Neural cell (in vitro differentiated cells): ENCODE results near the gene ATF7IP2. TPM values are rescaled to one million over a fixed set of nuclear protein-coding genes. Genes with fewer than 3 reads are reported as not detected.

Experiments
- H2AFZ ChIP-seq: fragments of 200-600, 300-800 bp; sonication (generic), shearing (Covaris generic); 2 replicates; pipeline ENCODE4 v1.6.0; 2014; ENCODE audit warnings: low read depth, mild to moderate bottlenecking, antibody characterized with exemption, low read length, moderate library complexity
- H3F3A ChIP-seq: fragments of 200-600 bp; shearing (Covaris generic); 2 replicates; pipeline ENCODE4 v1.6.1; 2016; ENCODE audit warnings: mild to moderate bottlenecking, moderate library complexity, mixed read lengths, antibody characterized with exemption, low read length; ENCODE audit not compliant: insufficient read depth, poor library complexity, severe bottlenecking
- H3K27ac ChIP-seq: fragments of 200-600, 300-800 bp; sonication (generic), shearing (Covaris generic); 2 replicates; pipeline ENCODE4 v1.5.1; 2014; ENCODE audit warnings: mild to moderate bottlenecking, low read length, moderate library complexity
- H3K27me3 ChIP-seq: fragments of 300-800, 200-600 bp; sonication (generic), shearing (Covaris generic); 2 replicates; pipeline ENCODE4 v1.6.0; 2014; ENCODE audit warnings: mild to moderate bottlenecking, low read depth, low read length, moderate library complexity; ENCODE audit not compliant: insufficient read depth
- H3K36me3 ChIP-seq: fragments of 300-800, 200-600 bp; sonication (generic), shearing (Covaris generic); 2 replicates; pipeline ENCODE4 v1.5.1; 2014; ENCODE audit warnings: mild to moderate bottlenecking, antibody characterized with exemption, low read length, moderate library complexity; ENCODE audit not compliant: insufficient read depth
- H3K4me2 ChIP-seq: fragments of 300-800, 200-600 bp; sonication (generic), shearing (Covaris generic); 2 replicates; pipeline ENCODE4 v1.6.0; 2014; ENCODE audit warnings: mild to moderate bottlenecking, low read length
- H3K4me3 ChIP-seq: fragments of 300-800, 200-600 bp; sonication (generic), shearing (Covaris generic); 2 replicates; pipeline ENCODE4 v1.5.1; 2014; ENCODE audit warnings: mild to moderate bottlenecking, low read length, moderate library complexity
- H3K79me2 ChIP-seq: fragments of 200-600 bp; shearing (Covaris generic); replicated peaks from 2 replicates; pipeline ENCODE4 v1.6.0; 2014; ENCODE audit warnings: mild to moderate bottlenecking, low read length, moderate library complexity; ENCODE audit not compliant: insufficient read depth
- H3K9ac ChIP-seq: fragments of 300-800, 200-600 bp; sonication (generic), shearing (Covaris generic); 2 replicates; pipeline ENCODE4 v1.6.1; 2016; ENCODE audit warnings: mild to moderate bottlenecking, low read length, mixed read lengths
- H3K9me2 ChIP-seq: fragments of 200-600 bp; shearing (Covaris generic); 2 replicates; pipeline ENCODE4 v1.6.1; 2016; ENCODE audit warnings: mild to moderate bottlenecking, low read length, mixed read lengths; ENCODE audit not compliant: insufficient read depth
- H3K9me3 ChIP-seq: fragments of 200-600, 300-800 bp; sonication (generic), shearing (Covaris generic); 2 replicates; pipeline ENCODE4 v1.6.1; 2016; ENCODE audit warnings: mild to moderate bottlenecking, mixed run types, low read length, moderate library complexity, mixed read lengths
- H4K20me1 ChIP-seq: fragments of 200-600 bp; shearing (Covaris generic); 2 replicates; pipeline ENCODE4 v1.6.1; 2016; ENCODE audit warnings: mild to moderate bottlenecking, mixed run types; ENCODE audit not compliant: insufficient read depth
- CTCF ChIP-seq: fragments of 450-650 bp; IDR thresholded peaks from 2 replicates; pipeline ENCODE4 v1.5.1; 2014; ENCODE audit warnings: antibody characterized with exemption, mild to moderate bottlenecking, moderate library complexity; ENCODE audit not compliant: poor library complexity, severe bottlenecking
- EP300 ChIP-seq: fragments of 450-650 bp; conservative IDR thresholded peaks from 2 replicates; pipeline ENCODE4 v1.6.1; 2014; ENCODE audit warnings: antibody characterized with exemption, mild to moderate bottlenecking, moderate library complexity; ENCODE audit not compliant: poor library complexity, severe bottlenecking
- EZH2 ChIP-seq: fragments of 200-600, 300-800 bp; shearing (Covaris generic), sonication (generic); IDR thresholded peaks from 2 replicates; pipeline ENCODE4 v1.6.1; 2014; ENCODE audit warnings: antibody characterized with exemption, low read length, borderline replicate concordance, mild to moderate bottlenecking; ENCODE audit not compliant: insufficient read depth, poor library complexity, severe bottlenecking
- MXI1 ChIP-seq: fragments of 450-650 bp; conservative IDR thresholded peaks from 2 replicates; pipeline ENCODE4 v1.6.1; 2014; ENCODE audit warnings: antibody characterized with exemption, mild to moderate bottlenecking; ENCODE audit not compliant: poor library complexity, severe bottlenecking
- POLR2AphosphoS5 ChIP-seq: IDR thresholded peaks from 2 replicates; pipeline ENCODE4 v1.6.1; 2012
- RAD21 ChIP-seq: fragments of 450-650 bp; conservative IDR thresholded peaks from 2 replicates; pipeline ENCODE4 v1.6.1; 2014; ENCODE audit warnings: antibody characterized with exemption, mild to moderate bottlenecking, moderate library complexity
- REST ChIP-seq: IDR thresholded peaks from 2 replicates; pipeline ENCODE4 v1.6.1; 2012; ENCODE audit warnings: borderline replicate concordance
- SMC3 ChIP-seq: fragments of 450-650 bp; conservative IDR thresholded peaks from 2 replicates; pipeline ENCODE4 v1.6.1; 2014; ENCODE audit warnings: antibody characterized with exemption, mild to moderate bottlenecking, moderate library complexity; ENCODE audit not compliant: poor library complexity
- TAF1 ChIP-seq: IDR thresholded peaks from 2 replicates; pipeline ENCODE4 v1.6.1; 2012; ENCODE audit warnings: low read depth
- polyA plus RNA-seq: library from polyadenylated mRNA; depleted of rRNA; stranded (reverse); fragments of >200 nt; gene quantifications from 2 replicates; pipeline ENCODE4 v1.2.3, GENCODE V29; 2014

ATF7IP2 gene
- polyA plus RNA-seq, 1 donor from 2014 or later = 20.9 TPM

- Histone ChIP-seq H3K27me3 (peaks cover 5% of the 10 kb centered on the region), H3K9ac (no peak overlapping the region), H4K20me1 (no peaks in the 10 kb centered on the region), H3K27ac (no peak overlapping the region), H3K79me2 (no peaks in the 10 kb centered on the region), H3K4me2 (no peak overlapping the region), H3F3A (no peaks in the 10 kb centered on the region), H3K4me3 (no peak overlapping the region), H3K36me3 (no peaks in the 10 kb centered on the region), H3K9me3 (no peaks in the 10 kb centered on the region), H2AFZ (no peak overlapping the region), H3K9me2 (no peaks in the 10 kb centered on the region)
- TF ChIP-seq CTCF = no peak
- no peak for TF ChIP-seq POLR2AphosphoS5
- no peak for TF ChIP-seq REST
- no peak for TF ChIP-seq EP300
- no peak for TF ChIP-seq SMC3
- no peak for TF ChIP-seq TAF1
- TF ChIP-seq RAD21 = no peak
- TF ChIP-seq MXI1 = no peak
- no peak for TF ChIP-seq EZH2
Observed at GRCh38 chr16:10383626-10384025, 2.2 kb upstream of the ATF7IP2 start.

- H3K27me3 ChIP-seq = peaks cover 5% of the 10 kb centered on the region
- H3K36me3 ChIP-seq = no peaks in the 10 kb centered on the region
- TF ChIP-seq SMC3 (no peak), REST (no peak), POLR2AphosphoS5 (no peak), RAD21 (no peak), MXI1 (no peak), EZH2 (no peak), CTCF (no peak), EP300 (no peak), TAF1 (no peak)
- H2AFZ ChIP-seq = peak overlapping the region; percentile 57
- H3K9me3 ChIP-seq = no peaks in the 10 kb centered on the region
- H3K79me2 ChIP-seq = no peaks in the 10 kb centered on the region
- H3K9me2 ChIP-seq = no peaks in the 10 kb centered on the region
- H3F3A ChIP-seq = no peaks in the 10 kb centered on the region
- peak overlapping the region; percentile 52 for H3K4me2 ChIP-seq
- peak overlapping the region; percentile 76 for H3K4me3 ChIP-seq
- H3K9ac ChIP-seq = peak overlapping the region; percentile 63
- peak overlapping the region; percentile 14 for H3K27ac ChIP-seq
- H4K20me1 ChIP-seq = no peaks in the 10 kb centered on the region
Observed at GRCh38 chr16:10386517-10387100, 748 bp downstream of the ATF7IP2 start.
